ENCODE measurements around the gene HLCS.

GRCh38 chr21:36741506-36741905, 225.0 kb downstream of the HLCS start:
- TF ChIP-seq CTCF (IDR thresholded peaks at IDR 0.05) (no peak), POLR2AphosphoS5 (IDR thresholded peaks at IDR 0.05) (no peak), POLR2A (IDR thresholded peaks at IDR 0.05) (no peak)

Data from prostate gland (tissue), 2 donors.